H9 (cell line): ENCODE measurements around the gene PACRGL. TPM values are rescaled to one million over a fixed set of nuclear protein-coding genes. Genes with fewer than 3 reads are reported as not detected.

Experiments
- DNase-seq: peaks from one replicate; pipeline ENCODE4 v3.0.0-alpha.2; 2017
- H2AFZ ChIP-seq: one replicate; pipeline ENCODE4 v1.6.1; 2013; ENCODE audit warnings: mild to moderate bottlenecking, low read length, control low read depth, moderate library complexity
- H2AK5ac ChIP-seq: 2 replicates; pipeline ENCODE4 v1.6.1; 2013; ENCODE audit warnings: low read length, control low read depth, mixed read lengths; ENCODE audit not compliant: insufficient read length
- H2BK120ac ChIP-seq: one replicate; pipeline ENCODE4 v1.6.1; 2013; ENCODE audit warnings: low read depth, mild to moderate bottlenecking, low read length, control low read depth, inconsistent platforms; ENCODE audit not compliant: poor library complexity, severe bottlenecking
- H2BK12ac ChIP-seq: 2 replicates; pipeline ENCODE4 v1.6.1; 2013; ENCODE audit warnings: low read length, control low read depth, mixed read lengths, low read depth; ENCODE audit not compliant: insufficient read length
- H2BK15ac ChIP-seq: 2 replicates; pipeline ENCODE4 v1.6.1; 2013; ENCODE audit warnings: low read depth, low read length, control low read depth
- H2BK20ac ChIP-seq: one replicate; pipeline ENCODE4 v1.6.1; 2013; ENCODE audit warnings: low read depth, mild to moderate bottlenecking, low read length, control low read depth, inconsistent platforms; ENCODE audit not compliant: poor library complexity, severe bottlenecking
- H2BK5ac ChIP-seq: 2 replicates; pipeline ENCODE4 v1.6.1; 2013; ENCODE audit warnings: low read length, control low read depth, mixed read lengths; ENCODE audit not compliant: insufficient read length
- H3K14ac ChIP-seq: 2 replicates; pipeline ENCODE4 v1.6.1; 2013; ENCODE audit warnings: low read length, control low read depth; ENCODE audit not compliant: insufficient read depth
- H3K18ac ChIP-seq: 2 replicates; pipeline ENCODE4 v1.6.1; 2013; ENCODE audit warnings: low read depth, mild to moderate bottlenecking, mixed read lengths, low read length, control low read depth; ENCODE audit not compliant: insufficient read length
- H3K23ac ChIP-seq: 2 replicates; pipeline ENCODE4 v1.6.1; 2013; ENCODE audit warnings: low read length, control low read depth, mixed read lengths, low read depth; ENCODE audit not compliant: insufficient read length
- H3K23me2 ChIP-seq: 2 replicates; pipeline ENCODE4 v1.6.1; 2013; ENCODE audit warnings: low read depth, mild to moderate bottlenecking, mixed read lengths, low read length, control low read depth; ENCODE audit not compliant: insufficient read length, poor library complexity, severe bottlenecking
- H3K27ac ChIP-seq: 2 replicates; pipeline ENCODE4 v1.5.1; 2013; ENCODE audit warnings: low read length, control low read depth, mixed read lengths, low read depth; ENCODE audit not compliant: insufficient read length
- H3K27me3 ChIP-seq: 2 replicates; pipeline ENCODE4 v1.6.1; 2013; ENCODE audit warnings: low read length, control low read depth, inconsistent platforms; ENCODE audit not compliant: insufficient read depth
- H3K4ac ChIP-seq: 2 replicates; pipeline ENCODE4 v1.6.1; 2013; ENCODE audit warnings: low read depth, mild to moderate bottlenecking, control low read depth, inconsistent platforms, low read length, moderate library complexity
- H3K4me1 ChIP-seq: 2 replicates; pipeline ENCODE4 v1.6.1; 2013; ENCODE audit warnings: low read length, control low read depth, inconsistent platforms; ENCODE audit not compliant: insufficient read depth
- H3K4me2 ChIP-seq: 2 replicates; pipeline ENCODE4 v1.6.1; 2013; ENCODE audit warnings: low read length, control low read depth, mixed read lengths; ENCODE audit not compliant: insufficient read length, insufficient read depth
- H3K56ac ChIP-seq: 2 replicates; pipeline ENCODE4 v1.6.1; 2013; ENCODE audit warnings: low read depth, mild to moderate bottlenecking, mixed read lengths, low read length, control low read depth; ENCODE audit not compliant: insufficient read length
- H3K79me1 ChIP-seq: 2 replicates; pipeline ENCODE4 v1.6.1; 2013; ENCODE audit warnings: low read depth, mild to moderate bottlenecking, moderate library complexity, low read length, control low read depth, inconsistent platforms; ENCODE audit not compliant: insufficient read depth, poor library complexity, severe bottlenecking
- H3K79me2 ChIP-seq: 2 replicates; pipeline ENCODE4 v1.6.1; 2013; ENCODE audit warnings: low read length, control low read depth, inconsistent platforms; ENCODE audit not compliant: insufficient read depth
- H3K9ac ChIP-seq: 2 replicates; pipeline ENCODE4 v1.6.1; 2013; ENCODE audit warnings: low read length, control low read depth, mixed read lengths; ENCODE audit not compliant: insufficient read length; ENCODE audit errors: extremely low read depth
- H3K9me3 ChIP-seq: one replicate; pipeline ENCODE4 v1.6.1; 2013; ENCODE audit warnings: low read depth, low read length, inconsistent platforms; ENCODE audit not compliant: control insufficient read depth
- H3T11ph ChIP-seq: one replicate; pipeline ENCODE4 v1.6.1; 2013; ENCODE audit warnings: mild to moderate bottlenecking, low read length, control low read depth, inconsistent platforms
- H4K20me1 ChIP-seq: one replicate; pipeline ENCODE4 v1.6.1; 2013; ENCODE audit not compliant: control insufficient read depth, insufficient read length, insufficient read depth
- H4K5ac ChIP-seq: 2 replicates; pipeline ENCODE4 v1.6.1; 2013; ENCODE audit warnings: low read depth, mild to moderate bottlenecking, mixed read lengths, low read length, control low read depth; ENCODE audit not compliant: insufficient read length
- H4K8ac ChIP-seq: replicated peaks from 2 replicates; pipeline ENCODE4 v1.6.1; 2013; ENCODE audit warnings: low read length, control low read depth, mixed read lengths, low read depth; ENCODE audit not compliant: insufficient read length
- H4K91ac ChIP-seq: 2 replicates; pipeline ENCODE4 v1.6.1; 2013; ENCODE audit warnings: low read depth, mild to moderate bottlenecking, moderate library complexity, mixed read lengths, low read length, control low read depth; ENCODE audit not compliant: insufficient read length
- H3K27ac Mint-ChIP-seq, 3 experiments: 2 replicates in 2 of 3; 3 replicates in 1 of 3; pipeline ENCODE4 v1.8.0; 2020 to 2021; ENCODE audit warnings: mixed read lengths in 3 of 3, mild to moderate bottlenecking in 1 of 3, moderate library complexity in 1 of 3
- H3K27me3 Mint-ChIP-seq: 2 replicates; pipeline ENCODE4 v1.8.0; 2021; ENCODE audit warnings: low read depth, mild to moderate bottlenecking, moderate library complexity, mixed read lengths
- H3K36me3 Mint-ChIP-seq, 3 experiments: 2 replicates in 2 of 3; 3 replicates in 1 of 3; pipeline ENCODE4 v1.8.0; 2020 to 2021; ENCODE audit warnings: low read depth in 3 of 3, mixed read lengths in 3 of 3; ENCODE audit not compliant: insufficient read depth in 1 of 3
- H3K4me1 Mint-ChIP-seq, 2 experiments: 2 replicates each; pipeline ENCODE4 v1.8.0; 2020; ENCODE audit warnings: mixed read lengths in 2 of 2
- H3K4me3 Mint-ChIP-seq, 2 experiments: 2 replicates in 1 of 2; 3 replicates in 1 of 2; pipeline ENCODE4 v1.8.0; 2020 to 2021; ENCODE audit warnings: mild to moderate bottlenecking in 2 of 2, mixed read lengths in 2 of 2, moderate library complexity in 1 of 2
- H3K9me3 Mint-ChIP-seq, 2 experiments: 2 replicates in 1 of 2; 3 replicates in 1 of 2; pipeline ENCODE4 v1.8.0; 2020; ENCODE audit warnings: mild to moderate bottlenecking in 2 of 2, mixed read lengths in 2 of 2, moderate library complexity in 1 of 2
- CTCF ChIP-seq: fragments of 200-600 bp; sonication (generic); conservative IDR thresholded peaks from 3 replicates; pipeline ENCODE4 v1.8.0; 2021; ENCODE audit warnings: antibody characterized with exemption, mild to moderate bottlenecking
- WGBS: extraction: QIAGEN DNeasy Blood & Tissue Kit; methylation state at CpG from one replicate; pipeline ENCODE4 v1.1.7; 2013; ENCODE audit warnings: missing lambda C conversion rate, low lambda C conversion rate, mixed read lengths; ENCODE audit not compliant: insufficient read length; ENCODE audit errors: extremely low coverage; 5-methylcytosine and 5-hydroxymethylcytosine counted together
- total RNA-seq: library from RNA; stranded (reverse); gene quantifications from 2 replicates; pipeline ENCODE4 v1.2.1, GENCODE V29; 2021

PACRGL gene
- total RNA-seq, 1 experiment from 2014 or later: 18.7 TPM

GRCh38 chr4:20761826-20762225 lies 61.6 kb downstream of the PACRGL start:
- no peak overlapping the region for H4K8ac ChIP-seq
- no peaks in the 10 kb centered on the region for H3K9me3 Mint-ChIP-seq
- no peak overlapping the region for H2BK5ac ChIP-seq
- no peak overlapping the region for H3K9ac ChIP-seq
- H3K27me3 ChIP-seq: no peaks in the 10 kb centered on the region
- H3K36me3 Mint-ChIP-seq: no peaks in the 10 kb centered on the region
- H4K91ac ChIP-seq: no peak overlapping the region
- no peak overlapping the region for H3T11ph ChIP-seq
- no peak overlapping the region for H2BK120ac ChIP-seq
- H3K18ac ChIP-seq: no peak overlapping the region
- H2AFZ ChIP-seq: no peak overlapping the region
- H2AK5ac ChIP-seq: no peak overlapping the region
- H2BK12ac ChIP-seq: no peak overlapping the region
- no peaks in the 10 kb centered on the region for H3K4me1 ChIP-seq
- no peak overlapping the region for H3K4ac ChIP-seq
- DNase-seq: no peak
- H2BK20ac ChIP-seq: no peak overlapping the region
- no peak overlapping the region for H3K4me2 ChIP-seq
- H3K27me3 Mint-ChIP-seq: no peaks in the 10 kb centered on the region
- H3K23ac ChIP-seq: no peak overlapping the region
- no peak overlapping the region for H2BK15ac ChIP-seq
- H3K9me3 ChIP-seq: no peaks in the 10 kb centered on the region
- no peaks in the 10 kb centered on the region for H4K20me1 ChIP-seq
- no peaks in the 10 kb centered on the region for H3K79me1 ChIP-seq
- no peak for TF ChIP-seq CTCF
- H3K27ac Mint-ChIP-seq: no peak overlapping the region
- H3K23me2 ChIP-seq: no peaks in the 10 kb centered on the region
- no peak overlapping the region for H4K5ac ChIP-seq
- H3K14ac ChIP-seq: no peak overlapping the region
- no peaks in the 10 kb centered on the region for H3K4me1 Mint-ChIP-seq
- no peaks in the 10 kb centered on the region for H3K79me2 ChIP-seq
- no peak overlapping the region for H3K4me3 Mint-ChIP-seq
- H3K56ac ChIP-seq: no peak overlapping the region
- WGBS: no CpG with 5 or more reads among the region's 1 CpG
- H3K27ac ChIP-seq: no peak overlapping the region
